GM12873 (cell line): ENCODE data around the gene JARID2.

ENCODE experiments used
- CTCF ChIP-seq: IDR thresholded peaks from 2 replicates; pipeline ENCODE4 v1.5.1; 2012; ENCODE audit warnings: low read depth, mild to moderate bottlenecking, moderate library complexity, low read length, control low read depth; ENCODE audit not compliant: insufficient read depth; ENCODE audit errors: missing control alignments

JARID2 gene

GRCh38 chr6:15403094-15403755 is 157.4 kb downstream of the JARID2 start:
- TF ChIP-seq CTCF: no peak

- TF ChIP-seq CTCF: no peak
Measured at GRCh38 chr6:15404685-15404980, 158.8 kb downstream of the JARID2 start.

GRCh38 chr6:15405129-15406068 is 159.5 kb downstream of the JARID2 start:
- TF ChIP-seq CTCF: no peak

- TF ChIP-seq CTCF: no peak
Measured at GRCh38 chr6:15406452-15406851, 160.6 kb downstream of the JARID2 start.

GRCh38 chr6:15408008-15408407 is 162.1 kb downstream of the JARID2 start:
- TF ChIP-seq CTCF: no peak

- TF ChIP-seq CTCF: no peak
Measured at GRCh38 chr6:15408758-15409157, 162.9 kb downstream of the JARID2 start.

GRCh38 chr6:15409301-15410125 is 163.6 kb downstream of the JARID2 start:
- TF ChIP-seq CTCF: no peak
